ENCODE data around the gene ZCCHC12. TPM values are rescaled to one million over a fixed set of nuclear protein-coding genes. Genes with fewer than 3 reads are reported as not detected.

Gene ZCCHC12
- total RNA-seq, 1 donor from 2014 or later, result not detected

DNA sequence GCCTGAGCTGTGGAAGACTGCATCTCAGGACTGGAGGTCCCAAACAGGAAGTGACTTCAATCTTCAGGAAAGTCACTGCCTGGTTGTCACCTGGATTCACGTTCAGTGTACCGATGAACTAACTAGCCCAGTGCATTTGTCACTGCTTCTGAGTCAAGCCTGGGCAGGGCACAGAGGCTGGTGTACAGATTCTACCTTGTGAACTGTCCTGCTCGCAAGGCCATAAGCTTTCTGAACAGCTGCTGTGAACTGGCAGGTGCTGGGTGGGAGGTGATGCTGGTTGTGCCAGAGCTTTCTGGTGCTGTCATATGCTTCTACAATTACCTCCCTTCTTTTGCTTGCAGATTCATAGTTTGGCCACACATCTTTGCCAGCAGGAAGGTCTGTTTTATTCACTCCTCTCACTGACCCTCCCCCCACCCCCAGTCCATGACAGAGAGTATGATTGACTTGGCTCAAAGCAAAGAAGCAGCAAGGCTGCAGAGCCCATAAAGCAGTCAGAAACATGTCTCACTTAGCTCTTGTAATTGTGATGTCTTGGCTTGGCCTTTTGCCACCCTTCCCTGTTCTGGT, 40.5 kb downstream of the ZCCHC12 start:
- DNase-seq (ENCODE audit: low spot score), result no peak
- intact Hi-C loops (cut with DNase I), result no loop called here
- no peak for ATAC-seq

- DNase-seq (ENCODE audit: low spot score), result no peak
- intact Hi-C loops (cut with DNase I), result loop anchor here (1.0 kb wide), 1 partner anchor 39 kb away; no protein-coding TSS in a partner anchor
- ATAC-seq, result no peak
Observed at GRCh38 chrX:118865231-118865630, 41.6 kb downstream of the ZCCHC12 start.

GRCh38 chrX:118867251-118867650, 43.6 kb downstream of the ZCCHC12 start:
- ATAC-seq (no peak), DNase-seq (ENCODE audit: low spot score) (no peak)
- intact Hi-C loops (cut with DNase I), result no loop called here

GRCh38 chrX:118872102-118872566, 48.5 kb downstream of the ZCCHC12 start:
- DNase-seq (ENCODE audit: low spot score) (no peak), ATAC-seq (peak; percentile 73)
- intact Hi-C loops (cut with DNase I), result no loop called here

Other genes starting within 250 kb of the ZCCHC12 start
- gene IL13RA1, start 96.2 kb upstream of the ZCCHC12 start, total RNA-seq, result 55.9 TPM
- 5.9 TPM for gene LONRF3, start 150.8 kb downstream of the ZCCHC12 start, total RNA-seq
- gene CT47C1, start 249.2 kb downstream of the ZCCHC12 start, total RNA-seq, result not detected